Activated CD4-positive, alpha-beta T cell treated with anti-CD3 and anti-CD28 coated beads for 1 hour (primary cell): Measurements from ENCODE around the gene P2RX5.

Experiments used
- DNase-seq: peaks from one replicate; pipeline ENCODE4 v3.0.0-alpha.2; 2020

P2RX5 gene

DNA sequence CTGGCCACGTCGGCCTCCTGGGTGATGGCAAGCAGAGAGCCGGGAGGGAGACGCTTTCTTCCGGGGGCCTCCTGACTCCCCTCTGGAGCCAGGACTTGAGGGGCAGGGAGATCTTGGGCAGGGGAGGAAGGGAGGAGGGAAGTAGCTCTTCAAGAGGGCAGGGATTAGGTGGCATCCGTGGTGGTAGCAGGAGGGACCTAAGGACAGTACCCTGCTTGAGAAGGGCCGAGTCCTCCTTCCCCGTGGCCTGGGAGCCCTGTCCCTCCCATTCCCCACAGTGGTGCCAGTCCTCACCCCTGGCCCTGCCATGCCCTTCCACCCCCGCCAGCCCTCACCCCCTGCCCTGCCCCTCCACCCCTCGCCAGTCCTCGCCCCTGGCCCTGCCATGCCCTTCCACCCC, 40.2 kb downstream of the P2RX5 start:
- no peak for DNase-seq

DNA sequence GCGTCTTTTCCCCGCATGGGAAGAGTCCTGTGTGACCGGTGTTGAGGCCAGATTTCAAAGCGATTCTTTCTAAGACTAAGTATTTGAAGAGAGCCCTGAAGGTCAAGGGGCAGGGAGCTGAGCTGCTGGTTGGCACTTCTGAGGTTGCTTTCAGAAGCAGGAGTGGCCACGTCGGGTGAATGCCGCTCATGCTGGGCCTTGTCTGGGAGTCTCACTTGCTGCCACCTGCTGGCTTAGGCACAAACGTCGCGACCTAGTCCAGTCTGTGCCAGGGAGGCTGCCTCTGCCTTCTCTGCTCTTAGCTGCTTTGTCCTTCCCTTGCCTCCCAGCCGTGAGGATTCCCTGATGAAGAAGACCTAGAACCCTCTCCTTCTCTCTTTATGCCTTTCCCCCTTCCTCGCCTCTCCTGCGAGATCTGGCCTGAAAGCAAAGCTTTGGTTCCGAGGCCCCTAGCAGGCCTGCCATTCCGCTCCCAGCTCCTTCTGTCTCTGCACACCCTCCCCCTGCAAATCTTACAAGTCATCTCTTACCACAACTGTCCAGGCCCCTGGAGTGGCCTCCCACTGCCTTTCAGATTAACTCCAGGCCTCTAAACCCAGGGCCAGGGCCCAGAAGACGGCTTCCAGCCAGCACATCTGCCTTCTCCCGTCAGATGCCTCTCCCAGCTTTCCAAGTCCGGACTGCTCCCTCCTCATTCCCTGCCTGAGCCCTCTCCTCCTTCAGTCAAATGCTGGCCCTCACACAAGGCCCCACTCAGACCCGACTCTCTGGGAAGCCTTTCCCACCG, 48.0 kb downstream of the P2RX5 start:
- no peak for DNase-seq

DNA sequence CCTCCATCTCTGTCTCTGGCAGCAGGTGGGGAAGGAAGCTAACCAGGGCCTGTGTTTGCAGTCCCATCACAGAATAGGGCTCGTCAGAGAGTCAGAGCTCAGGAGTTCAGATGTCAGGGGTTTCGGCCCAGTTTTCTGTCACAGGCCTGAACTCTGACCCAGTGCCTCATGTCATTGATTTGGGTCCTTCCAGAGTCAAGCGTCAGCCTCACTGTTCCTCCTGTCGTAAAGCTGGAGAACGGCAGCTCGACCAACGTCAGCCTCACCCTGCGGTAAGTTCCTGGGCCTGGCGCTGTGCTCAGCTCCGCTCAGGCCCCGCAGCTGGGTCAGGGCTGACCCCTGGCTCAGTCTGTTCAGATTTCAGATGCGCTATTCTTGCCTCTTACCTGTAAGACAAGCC, 48.7 kb downstream of the P2RX5 start:
- DNase-seq = no peak

DNA sequence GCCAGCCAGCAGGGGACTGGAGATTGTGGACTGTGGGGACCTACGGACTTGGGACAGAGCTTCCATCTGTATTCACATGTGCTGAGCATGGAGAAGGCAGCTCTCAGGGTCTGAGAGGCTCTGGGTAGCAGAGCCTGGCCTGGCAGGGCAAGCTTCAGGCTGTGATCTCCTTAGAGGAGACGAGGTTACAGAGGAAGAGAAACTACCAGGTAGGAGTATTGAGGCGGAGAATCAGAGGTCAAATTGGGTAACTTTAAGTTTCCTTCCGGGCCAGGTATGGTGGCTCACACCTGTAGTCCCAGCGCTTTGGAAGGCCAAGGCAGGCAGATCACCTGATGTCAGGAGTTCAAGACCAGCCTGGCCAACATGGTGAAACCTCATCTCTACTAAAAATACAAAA, 50.6 kb downstream of the P2RX5 start:
- DNase-seq = no peak

DNA sequence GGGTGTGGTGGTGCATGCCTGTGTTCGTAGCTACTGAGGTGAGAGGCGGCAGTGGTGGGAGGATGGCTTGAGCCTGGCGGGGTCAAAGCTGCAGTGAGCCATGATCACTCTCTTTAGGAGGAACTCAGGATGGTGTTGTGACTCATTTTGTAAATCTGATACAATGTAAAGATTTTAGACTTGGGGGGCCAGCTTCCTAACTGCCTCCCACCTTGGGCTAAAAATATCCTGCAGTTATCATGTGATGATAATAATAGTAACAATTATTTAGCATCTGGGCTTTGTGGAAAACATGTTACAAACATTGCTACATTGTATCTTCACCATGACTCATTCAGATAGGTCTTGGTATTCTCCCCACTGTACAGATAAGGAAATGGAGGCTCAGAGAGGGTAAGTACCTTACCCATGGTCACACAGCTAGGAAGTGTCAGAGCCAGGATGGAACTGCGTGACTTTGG, 52.0 kb downstream of the P2RX5 start:
- DNase-seq = no peak

DNA sequence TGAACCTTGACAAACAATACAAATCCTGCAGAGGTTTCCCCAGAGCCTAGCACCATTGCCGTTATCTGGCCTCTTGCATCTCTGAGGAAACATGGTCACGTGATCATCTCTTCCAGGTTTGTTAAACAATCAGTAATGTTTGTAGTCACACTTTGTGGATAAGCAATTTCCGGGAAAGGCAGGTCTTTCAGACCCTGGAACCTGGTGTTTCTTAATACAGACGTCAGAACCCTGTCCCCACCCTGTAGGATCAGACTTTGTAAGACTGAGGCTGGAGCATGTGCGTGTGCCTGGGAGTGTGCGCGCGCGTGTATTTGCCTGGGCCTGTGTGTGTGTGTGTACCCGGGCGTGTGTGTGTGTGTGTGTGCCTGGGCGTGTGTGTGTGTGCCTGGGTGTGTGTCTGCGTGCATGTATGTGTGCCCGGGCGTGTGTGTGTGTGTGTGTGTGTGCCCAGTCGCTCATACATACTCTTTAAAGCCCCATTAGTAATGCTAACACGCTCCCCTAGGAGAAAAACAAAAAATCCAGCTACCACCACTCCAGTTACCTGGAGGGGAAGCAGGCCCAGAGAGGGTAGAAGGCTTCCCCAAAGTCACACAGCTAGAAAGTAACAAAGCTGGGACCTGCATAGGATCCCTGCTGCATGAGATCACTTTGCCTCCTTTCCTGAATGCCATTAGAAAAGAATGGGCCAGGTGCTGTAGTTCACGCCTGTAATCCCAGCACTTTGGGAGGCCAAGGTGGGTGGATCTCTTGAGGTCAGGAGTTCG, 54.1 kb downstream of the P2RX5 start:
- DNase-seq = no peak

DNA sequence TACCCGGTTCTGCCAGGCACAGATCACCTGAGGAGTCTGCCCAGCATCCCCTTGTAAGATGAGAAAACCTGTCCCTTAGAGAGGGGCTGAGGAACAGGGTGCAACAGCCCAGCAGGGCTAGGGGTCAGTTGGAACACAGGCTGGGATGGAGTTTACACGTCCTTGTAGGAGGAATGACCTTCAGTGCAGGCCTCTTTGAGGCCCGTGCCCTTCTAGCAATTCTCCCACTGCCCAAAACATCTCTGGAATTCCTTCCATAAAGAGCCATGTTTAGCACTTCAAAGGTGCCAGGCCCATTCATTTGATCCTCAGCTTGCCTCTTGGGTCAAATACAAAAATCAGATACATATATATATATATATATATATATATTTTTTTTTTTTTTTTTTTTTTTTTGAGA, 54.9 kb downstream of the P2RX5 start:
- no peak for DNase-seq

DNA sequence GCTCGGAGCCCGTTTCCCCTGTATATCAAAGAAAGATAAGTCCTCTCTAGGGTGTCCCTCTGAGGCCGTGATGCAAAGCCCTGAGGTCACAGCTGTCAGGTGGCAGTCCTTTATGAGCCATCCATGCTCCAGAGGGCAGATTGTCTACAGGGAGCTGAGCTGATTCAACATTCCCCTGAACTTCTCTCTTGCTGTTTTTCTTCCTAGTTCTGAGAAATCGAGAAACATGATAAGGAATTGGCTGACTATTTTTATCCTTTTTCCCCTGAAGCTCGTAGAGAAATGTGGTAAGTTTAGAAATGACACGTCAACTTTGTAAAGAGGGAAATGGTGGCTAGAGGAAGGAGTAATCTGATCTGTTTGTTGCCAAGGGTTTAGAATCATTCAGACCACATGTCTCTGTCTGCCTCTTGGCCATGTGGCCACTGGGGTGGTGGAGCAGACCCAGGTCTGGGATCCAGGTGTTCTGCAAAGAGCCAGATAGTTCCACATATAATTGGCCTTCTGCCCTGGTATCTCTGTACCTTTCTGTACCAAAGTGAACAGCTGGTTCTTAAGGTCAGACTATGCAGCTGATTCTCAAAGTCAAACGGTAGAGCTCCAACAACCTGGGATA, 55.9 kb downstream of the P2RX5 start:
- DNase-seq = no peak

DNA sequence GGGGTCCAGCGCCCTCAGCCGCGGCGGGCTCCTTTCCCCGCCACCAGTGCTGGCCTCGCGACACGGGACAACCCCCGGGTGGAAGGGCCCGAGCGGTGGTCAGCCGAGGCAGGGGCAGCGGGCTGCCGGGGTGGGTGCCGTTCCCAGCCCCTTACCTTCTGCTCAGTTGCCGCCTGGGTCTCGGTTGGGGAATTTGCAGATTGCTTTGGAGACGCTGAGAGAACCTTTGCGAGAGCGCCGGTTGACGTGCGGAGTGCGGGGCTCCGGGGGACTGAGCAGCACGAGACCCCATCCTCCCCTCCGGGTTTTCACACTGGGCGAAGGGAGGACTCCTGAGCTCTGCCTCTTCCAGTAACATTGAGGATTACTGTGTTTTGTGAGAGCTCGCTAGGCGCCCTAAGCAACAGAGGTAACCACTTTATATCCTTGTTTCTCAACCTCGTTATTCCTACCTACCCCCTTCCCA, 59.0 kb downstream of the P2RX5 start:
- DNase-seq = no peak

DNA sequence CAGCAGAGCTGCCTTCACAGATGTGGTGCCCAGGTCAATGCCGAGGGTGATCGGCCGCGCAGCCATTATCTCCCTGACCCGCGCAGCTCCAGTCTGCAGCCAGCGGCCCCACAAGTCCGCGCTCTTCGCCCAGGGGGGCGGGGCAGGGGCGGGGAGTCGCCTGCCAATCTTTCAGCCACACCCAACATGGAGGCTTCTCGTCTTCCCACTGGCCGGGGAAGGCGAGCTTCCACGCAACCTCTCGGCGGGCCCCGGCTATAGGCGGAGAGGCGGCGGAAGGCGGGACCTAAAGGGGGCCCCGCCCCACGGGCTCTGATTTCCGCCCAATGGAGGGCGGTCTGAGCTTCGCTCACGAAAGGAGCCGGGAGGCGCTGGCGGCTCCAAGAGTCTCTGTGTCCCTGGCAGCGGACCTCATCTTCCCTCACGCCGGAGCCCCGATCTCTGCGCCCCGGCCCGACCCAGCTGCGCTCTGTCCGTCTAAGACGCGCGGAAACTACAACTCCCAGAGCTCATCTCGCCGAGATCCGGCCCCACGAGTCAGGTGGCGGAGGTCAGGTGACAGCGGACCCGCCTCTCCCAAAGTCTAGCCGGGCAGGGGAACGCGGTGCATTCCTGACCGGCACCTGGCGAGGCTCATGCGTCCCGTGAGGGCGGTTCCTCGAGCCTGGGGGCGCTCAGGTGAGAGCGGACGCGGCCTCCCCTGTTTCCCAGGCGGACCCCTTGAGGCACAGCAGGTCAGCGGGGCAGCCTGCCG, 59.6 kb downstream of the P2RX5 start, which contains the start of the genes CTNS and SHPK:
Gene CTNS (plus strand): TSS at position 607 of the 754 bp plus-strand sequence. CDS start 3,447 bp downstream, outside the sequence.
Gene SHPK (minus strand): TSS at position 97 of the 754 bp plus-strand sequence. CDS start 31 bp downstream, at position 66.
- peak; percentile 90 for DNase-seq

DNA sequence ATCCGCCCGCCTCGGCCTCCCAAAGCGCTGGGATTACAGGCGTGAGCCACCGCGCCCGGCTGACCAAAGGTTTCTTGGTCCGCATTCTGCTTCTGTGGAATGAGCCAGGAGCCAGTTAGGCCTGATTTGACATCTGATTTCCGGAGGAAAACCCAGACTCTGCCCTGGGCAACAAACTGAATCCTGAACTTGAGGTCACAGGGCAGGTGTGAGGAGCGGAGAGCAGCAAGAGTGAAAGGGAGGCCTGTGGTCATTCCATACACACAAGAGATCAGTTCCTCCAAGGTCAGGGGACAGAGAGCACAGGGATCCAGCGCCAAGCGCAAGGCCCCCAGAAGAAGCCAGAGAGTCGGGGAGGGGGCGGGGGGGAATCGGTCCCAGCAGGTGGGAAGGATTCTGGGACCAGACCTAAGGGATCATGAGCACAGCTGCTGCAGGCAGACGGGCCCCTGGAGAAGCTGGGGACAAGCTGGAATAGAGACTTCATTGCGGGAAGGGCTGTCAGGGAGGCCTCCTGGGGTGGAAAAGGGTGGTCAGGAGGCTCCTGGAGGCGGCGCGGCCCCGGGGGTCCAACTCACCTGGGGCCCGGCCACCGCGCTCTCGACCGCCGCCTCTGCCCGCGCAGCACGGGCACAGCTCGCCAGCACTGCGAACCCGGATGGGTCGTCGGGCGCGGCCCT, 60.3 kb downstream of the P2RX5 start:
- DNase-seq = no peak

DNA sequence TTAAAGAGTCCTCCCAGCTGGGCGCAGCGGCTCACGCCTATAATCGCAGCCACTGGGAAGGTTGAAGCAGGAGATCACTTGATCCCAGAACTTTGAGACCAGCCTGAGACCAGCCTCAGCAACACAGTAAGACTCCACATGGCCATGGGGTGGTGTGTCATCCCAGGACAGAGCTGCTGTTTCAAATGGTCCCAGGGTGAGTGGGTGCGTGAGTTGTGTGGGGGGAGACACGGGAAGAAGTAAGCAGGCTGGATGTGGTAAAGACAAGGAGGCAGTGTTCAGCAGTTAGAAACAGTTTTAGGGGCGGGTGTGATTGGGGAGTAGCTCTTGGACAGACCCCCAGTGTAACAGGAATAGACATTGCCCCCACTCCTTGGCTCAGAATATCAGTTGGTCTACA, 63.7 kb downstream of the P2RX5 start:
- no peak for DNase-seq

DNA sequence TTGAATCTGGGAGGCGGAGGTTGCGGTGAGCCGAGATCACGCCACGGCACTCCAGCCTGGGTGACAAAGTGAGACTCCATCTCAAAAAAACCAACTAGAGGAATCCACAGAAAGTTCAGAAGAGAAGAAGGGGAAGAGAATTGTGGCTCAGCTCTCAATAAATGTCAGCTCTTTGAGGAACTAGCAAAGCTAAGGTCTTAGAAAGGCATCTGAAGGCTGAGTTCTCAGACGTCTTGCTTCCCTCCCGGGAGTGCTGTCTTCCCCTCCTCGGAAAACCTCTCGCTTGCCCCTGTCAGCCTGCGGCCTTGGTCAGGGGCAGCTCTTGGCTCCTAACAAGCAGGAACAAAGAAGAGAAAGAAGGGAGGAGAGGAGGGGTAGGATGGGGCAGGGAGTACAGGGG, 65.2 kb downstream of the P2RX5 start:
- DNase-seq = no peak

DNA sequence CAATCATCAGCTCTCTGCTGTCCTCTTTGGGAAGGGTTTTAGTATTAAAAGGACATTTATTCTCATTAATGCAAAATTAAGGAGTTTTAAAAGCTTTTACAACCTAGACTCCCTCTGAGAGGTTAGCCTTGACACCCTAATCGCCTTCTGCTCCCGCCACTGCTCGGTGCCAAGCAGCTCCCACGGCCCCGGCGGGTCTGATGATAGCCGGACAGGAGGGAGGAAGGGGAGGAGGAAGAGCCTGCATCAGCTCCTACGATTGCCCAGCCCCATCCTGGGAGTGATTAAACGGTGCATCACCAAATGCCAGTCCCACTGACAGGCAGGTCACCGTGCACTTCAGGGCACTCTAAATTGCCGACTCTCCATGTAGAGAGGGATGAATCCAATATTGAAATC, 68.2 kb downstream of the P2RX5 start:
- DNase-seq = no peak

DNA sequence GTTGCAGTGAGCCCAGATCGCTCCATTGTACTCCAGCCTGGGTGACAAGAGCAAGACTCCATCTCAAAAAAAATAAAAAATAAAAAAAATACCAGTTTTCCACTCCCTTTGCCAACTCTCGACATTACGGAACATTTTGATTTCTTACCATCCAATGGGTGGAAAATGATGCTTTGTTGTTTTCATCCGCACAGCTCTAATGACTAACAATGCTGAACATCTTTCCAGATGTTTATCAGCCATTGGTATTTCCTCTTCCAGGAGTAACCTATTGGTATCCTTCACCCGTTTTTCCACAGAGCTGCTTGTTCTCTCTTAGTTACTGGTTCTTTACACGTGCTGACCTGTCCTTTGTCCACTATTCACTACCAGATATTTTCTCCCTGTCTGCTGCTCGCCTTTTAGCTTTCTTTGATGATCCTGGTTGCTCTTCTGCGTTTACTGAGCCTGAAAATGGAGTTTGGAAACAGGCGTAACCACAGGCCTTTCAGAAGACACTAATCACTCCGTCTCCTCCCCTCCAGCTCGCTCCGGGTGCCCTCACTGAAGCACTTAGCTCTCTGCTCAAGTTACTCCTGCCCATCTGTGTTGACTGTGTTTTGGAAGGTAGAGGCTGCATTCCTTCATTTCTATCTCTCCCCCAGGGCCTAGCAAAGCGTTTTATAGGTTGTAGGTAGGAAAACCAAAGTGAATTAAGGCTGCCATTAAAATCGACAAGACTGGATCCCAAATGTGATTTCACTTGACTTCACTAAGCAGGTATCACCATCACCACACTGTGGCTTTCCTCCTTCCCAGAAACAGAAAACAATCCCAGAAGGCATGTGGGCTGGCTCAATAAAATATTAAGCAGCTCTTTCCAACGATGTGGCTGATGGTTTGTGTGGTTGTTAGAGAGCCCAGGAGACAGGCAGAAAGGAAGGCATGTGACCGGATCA, 68.9 kb downstream of the P2RX5 start:
- DNase-seq = no peak
